GM21825 (cell line): ENCODE results near the gene METTL15.
"Not testable (repeated sequence)": the region's sequence is repeated elsewhere in the genome, so short reads cannot be mapped to it uniquely, and the experiment has no call there.

Experiments
- ATAC-seq: cut with Tn5 transposase; IDR thresholded peaks from one replicate; pipeline ENCODE4 v1.9.1; 2021; ENCODE audit warnings: mild to moderate bottlenecking, moderate library complexity; ENCODE audit not compliant: unreplicated experiment

METTL15 gene, protein sequence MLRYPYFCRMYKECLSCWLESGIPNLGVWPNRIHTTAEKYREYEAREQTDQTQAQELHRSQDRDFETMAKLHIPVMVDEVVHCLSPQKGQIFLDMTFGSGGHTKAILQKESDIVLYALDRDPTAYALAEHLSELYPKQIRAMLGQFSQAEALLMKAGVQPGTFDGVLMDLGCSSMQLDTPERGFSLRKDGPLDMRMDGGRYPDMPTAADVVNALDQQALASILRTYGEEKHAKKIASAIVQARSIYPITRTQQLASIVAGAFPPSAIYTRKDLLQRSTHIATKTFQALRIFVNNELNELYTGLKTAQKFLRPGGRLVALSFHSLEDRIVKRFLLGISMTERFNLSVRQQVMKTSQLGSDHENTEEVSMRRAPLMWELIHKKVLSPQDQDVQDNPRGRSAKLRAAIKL

DNA sequence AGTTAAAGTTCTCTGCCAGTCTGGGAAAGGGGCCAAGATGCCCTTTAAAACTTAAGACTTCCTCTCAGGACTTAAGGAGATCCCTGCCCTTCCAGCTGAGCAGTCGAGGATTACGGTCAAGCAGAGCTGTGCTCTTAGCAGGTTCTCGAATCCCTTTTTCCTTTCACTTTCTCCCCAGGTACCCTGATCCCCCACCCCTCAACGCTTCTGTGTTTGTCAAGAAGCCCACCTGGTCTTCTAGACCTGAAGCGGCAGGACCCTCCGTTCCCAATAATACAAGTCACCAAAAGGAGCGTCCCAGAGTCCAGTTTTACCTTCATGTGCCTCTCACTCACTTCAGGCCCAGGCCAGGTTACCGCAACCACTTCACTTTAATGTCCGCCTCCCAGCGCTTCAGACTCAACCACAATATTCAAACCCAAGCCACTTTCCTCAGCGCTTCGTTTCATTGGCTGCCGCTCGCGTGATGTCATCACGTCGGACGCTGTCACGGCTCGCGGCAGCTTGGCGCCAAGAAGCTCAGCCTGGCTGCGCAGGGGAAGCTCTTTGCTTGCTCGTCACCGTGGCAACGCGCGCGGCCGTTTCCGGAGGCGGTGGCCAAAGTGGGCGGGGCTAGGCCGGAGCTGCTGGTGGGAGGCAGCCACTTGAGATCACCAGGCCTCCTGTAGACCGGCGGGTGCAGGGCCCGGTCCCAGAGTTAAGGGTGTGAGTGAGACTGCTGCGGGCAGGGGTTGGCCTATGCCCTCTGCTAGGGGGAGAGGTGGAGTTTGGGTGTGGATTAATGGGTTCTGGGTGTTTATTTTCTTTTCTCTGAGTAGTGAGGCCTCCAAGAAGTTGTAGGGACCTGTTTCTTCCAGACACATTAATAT lies at the start of gene METTL15, which contains the start of gene KIF18A:
Gene METTL15 (plus strand): TSS at position 639 of the 869 bp plus-strand sequence. CDS start 4,947 bp downstream, outside the sequence.
Gene KIF18A (minus strand): TSS at position 407 of the 869 bp plus-strand sequence. CDS start 10,209 bp downstream, outside the sequence.
- ATAC-seq, result peak; percentile 95

- no peak for ATAC-seq
These were observed 36.9 kb upstream of the METTL15 start for GRCh38 chr11:28071305-28071704.

GRCh38 chr11:28072321-28072720 lies 35.9 kb upstream of the METTL15 start:
- ATAC-seq, result no peak

DNA sequence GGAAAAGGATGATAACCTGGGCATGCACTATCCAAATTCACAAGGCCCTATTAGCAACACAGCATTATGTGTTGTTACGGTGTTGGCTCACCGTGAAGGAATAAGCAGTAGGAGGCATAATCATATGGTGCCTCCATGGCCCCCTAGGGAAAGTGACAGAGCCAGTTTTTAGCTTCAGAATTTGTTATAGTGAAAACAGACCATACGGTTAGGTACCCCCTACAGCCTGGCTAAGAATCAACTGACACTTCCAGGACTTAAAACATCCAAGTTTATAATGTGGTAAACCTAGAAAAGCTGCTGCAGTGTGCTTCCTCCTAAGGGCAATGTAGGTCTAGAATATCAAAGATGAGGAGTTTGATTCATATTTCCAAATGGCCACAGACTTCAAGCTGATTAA lies 30.7 kb upstream of the METTL15 start:
- ATAC-seq, result no peak

GRCh38 chr11:28083118-28083517 lies 25.1 kb upstream of the METTL15 start:
- ATAC-seq, result no peak

GRCh38 chr11:28086569-28086968 lies 21.6 kb upstream of the METTL15 start:
- no peak for ATAC-seq

DNA sequence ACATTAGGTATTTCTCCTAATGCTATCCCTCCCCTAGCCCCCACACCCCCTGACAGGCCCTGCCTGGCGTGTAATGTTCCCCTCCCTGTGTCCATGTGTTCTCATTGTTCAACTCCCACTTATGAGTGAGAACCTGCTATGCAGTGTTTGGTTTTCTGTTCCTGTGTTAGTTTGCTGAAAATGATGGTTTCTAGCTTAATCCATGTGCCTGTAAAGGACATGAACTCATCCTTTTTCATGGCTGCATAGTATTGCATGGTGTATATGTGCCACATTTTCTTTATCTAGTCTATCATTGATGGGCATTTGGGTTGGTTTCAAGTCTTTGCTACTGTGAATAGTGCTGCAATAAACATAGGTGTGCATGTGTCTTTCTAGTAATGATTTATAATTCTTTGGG lies 21.0 kb upstream of the METTL15 start:
- ATAC-seq, result not testable (repeated sequence)

GRCh38 chr11:28087693-28088092 lies 20.5 kb upstream of the METTL15 start:
- ATAC-seq, result not testable (repeated sequence)

GRCh38 chr11:28089378-28089777 lies 18.8 kb upstream of the METTL15 start:
- no peak for ATAC-seq

- ATAC-seq, result no peak
These were observed 18.0 kb upstream of the METTL15 start for GRCh38 chr11:28090052-28090749.

DNA sequence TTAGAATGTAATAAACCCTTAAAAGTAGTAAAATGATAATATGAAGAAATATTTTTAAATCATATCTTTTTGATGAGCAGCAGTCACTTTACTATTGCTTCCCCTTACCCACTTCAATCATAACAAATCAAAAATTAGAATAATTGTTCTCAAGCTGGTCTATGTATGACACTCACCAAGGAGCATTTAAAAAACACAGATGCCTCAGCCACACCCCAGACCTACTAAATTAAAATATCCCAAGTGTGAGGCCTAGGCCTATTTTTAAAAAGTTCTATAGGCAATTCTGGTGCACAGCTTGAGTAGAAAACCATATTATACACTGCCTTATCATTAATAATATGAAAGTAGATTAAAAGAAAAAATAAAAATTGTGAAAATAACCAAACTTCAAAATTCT lies 15.4 kb upstream of the METTL15 start:
- no peak for ATAC-seq

- ATAC-seq, result no peak
These were observed 9.9 kb upstream of the METTL15 start for GRCh38 chr11:28098257-28098656.

DNA sequence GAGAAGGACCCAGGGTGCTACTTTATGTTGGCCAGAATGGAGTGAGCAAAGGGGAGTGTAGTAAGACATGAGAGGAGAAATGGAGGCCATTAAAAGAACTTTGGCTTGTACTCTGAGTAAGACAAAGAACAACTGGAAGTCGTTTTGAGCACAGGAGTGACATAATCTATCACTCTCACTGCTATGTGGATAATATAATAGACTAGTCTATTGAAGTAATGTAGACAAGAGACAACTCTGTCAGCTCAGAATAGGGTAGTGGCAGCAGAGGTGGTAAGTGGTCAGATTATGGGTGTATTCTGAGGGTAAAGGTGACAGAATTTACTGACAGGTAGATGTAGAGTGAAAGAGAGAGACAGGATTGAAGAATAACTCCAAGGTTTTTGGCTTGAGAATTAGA lies 8.5 kb upstream of the METTL15 start:
- no peak for ATAC-seq

- no peak for ATAC-seq
These were observed 7.5 kb upstream of the METTL15 start for GRCh38 chr11:28100665-28101064.

DNA sequence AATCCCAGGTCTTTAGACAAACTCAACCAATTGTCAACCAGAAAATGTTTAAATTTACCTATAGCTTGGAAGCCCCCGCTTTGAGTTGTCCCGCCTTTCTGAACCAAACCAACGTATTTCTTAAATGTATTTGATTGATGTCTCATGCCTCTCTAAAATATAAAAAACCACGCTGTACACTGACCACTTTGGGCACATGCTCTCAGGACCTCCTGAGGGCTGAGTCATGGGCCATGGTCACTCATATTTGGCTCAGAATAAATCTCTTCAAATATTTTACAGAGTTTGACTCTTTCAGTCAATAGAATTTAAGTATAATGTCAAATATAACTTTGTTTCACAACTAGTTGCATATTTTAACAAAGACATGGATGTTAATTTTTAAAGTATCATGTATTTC lies 5.9 kb upstream of the METTL15 start:
- ATAC-seq, result not testable (repeated sequence)

GRCh38 chr11:28104425-28104824 lies 3.8 kb upstream of the METTL15 start:
- no peak for ATAC-seq

DNA sequence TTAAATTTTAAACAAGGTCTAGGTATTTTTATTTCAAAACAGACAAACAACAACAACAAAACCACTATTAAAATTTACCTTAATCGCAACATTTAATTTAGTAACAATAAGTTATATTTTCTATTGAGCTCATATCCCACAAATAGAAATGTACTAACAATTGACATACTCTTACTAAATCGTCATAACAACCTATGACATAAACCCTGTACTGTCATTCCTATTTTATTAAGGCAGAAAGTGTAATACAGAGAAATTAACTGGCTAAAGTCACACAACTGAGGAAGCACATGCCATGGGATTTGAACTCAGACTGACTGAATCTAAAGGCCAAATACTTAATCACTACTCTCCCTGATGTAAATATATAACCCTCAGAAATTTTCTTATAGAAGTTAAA lies 3.2 kb upstream of the METTL15 start:
- ATAC-seq, result no peak

GRCh38 chr11:28105869-28106268 lies 2.3 kb upstream of the METTL15 start:
- no peak for ATAC-seq

- ATAC-seq, result no peak
These were observed 1.7 kb upstream of the METTL15 start for GRCh38 chr11:28106353-28107043.

GRCh38 chr11:28107191-28107749 lies 918 bp upstream of the METTL15 start:
- peak; percentile 1 for ATAC-seq
